Fibroblast of skin of left biceps (primary cell): ENCODE results near the gene COX7A1.
A peak's percentile ranks its signal among the peaks of the same experiment; 100 is the strongest.
"Not testable (repeated sequence)": the region's sequence is repeated elsewhere in the genome, so short reads cannot be mapped to it uniquely, and the experiment has no call there.

Source experiments
- DNase-seq, 2 experiments: peaks; one replicate each; pipeline ENCODE4 v3.0.0-alpha.2; 2013; ENCODE audit warnings: low read depth in 2 of 2

COX7A1 gene

DNA sequence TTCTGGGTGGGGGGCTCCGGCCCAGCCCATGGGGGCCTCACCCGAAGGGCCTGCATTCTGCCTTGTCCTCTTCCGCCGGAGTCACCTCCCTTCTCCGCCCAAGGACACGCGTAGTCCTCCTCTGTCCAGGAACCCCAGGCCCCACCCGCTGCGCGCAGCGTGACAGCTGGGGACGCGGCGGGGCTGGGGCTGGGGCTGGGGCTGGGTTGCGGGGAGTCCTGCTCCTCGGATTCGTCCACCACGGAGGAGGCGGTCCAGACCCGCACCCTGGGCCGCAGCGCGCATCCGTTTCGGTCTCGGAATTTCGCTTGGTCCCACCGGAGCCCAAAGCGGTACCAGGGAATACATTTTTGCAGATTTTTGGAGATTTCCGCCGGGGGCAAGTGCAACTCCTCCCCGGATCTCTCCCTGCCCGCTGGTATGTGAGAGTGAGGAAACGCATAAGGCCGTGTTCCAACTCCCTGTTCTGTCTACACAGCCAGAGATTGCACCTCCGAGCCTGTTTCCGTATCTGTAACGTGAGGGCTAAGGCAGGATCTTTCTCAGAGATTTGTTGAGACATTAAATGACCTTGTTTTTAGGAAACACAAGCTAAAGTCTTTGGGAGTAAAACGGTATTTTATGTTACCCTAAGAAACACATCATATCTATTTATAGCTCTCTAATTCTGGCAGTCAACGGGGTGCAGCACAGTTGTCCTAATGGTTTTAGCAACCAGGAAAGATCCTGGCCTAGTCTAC lies at the start of gene COX7A1:
Gene COX7A1 (minus strand): TSS at position 96 of the 740 bp plus-strand sequence. CDS start 40 bp downstream, at position 56.
- DNase-seq, result no peak

DNA sequence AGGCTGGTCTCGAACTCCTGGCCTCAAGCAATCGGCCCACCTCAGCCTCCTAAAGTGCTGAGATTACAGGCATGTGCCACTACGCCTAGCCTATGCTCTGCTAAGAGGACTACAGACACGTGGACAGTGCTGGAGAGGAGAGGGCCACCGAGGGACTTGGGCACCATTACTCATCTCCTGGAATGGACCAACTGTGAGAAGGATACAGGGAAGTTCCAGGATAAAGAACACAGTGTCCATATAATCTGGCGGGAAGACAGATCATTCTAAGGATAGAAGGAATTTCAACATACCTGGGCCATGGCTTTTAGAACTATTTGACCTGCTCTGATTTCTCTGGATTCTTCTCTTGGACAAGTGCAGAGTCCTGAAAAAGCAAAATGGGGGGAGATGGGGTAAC lies 49.4 kb upstream of the COX7A1 start:
- DNase-seq, result no peak

DNA sequence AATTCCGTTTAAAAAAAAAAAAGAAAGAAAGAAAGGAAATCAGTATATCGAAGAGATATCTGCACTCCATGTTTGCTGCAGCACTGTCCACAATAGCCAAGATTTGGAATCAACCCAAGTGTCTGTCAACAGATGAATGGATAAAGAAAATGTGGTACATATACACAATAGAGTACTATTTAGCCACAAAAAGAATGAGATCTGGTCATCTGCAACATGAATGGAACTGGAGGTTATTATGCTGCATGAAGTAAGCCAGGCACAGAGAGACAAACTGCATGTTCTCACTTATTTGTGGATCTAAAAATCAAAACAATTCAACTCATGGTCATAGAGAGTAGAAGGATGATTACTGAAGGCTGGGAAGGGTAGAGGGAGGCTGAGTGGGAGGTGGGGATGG lies 45.9 kb upstream of the COX7A1 start:
- DNase-seq, result no peak

DNA sequence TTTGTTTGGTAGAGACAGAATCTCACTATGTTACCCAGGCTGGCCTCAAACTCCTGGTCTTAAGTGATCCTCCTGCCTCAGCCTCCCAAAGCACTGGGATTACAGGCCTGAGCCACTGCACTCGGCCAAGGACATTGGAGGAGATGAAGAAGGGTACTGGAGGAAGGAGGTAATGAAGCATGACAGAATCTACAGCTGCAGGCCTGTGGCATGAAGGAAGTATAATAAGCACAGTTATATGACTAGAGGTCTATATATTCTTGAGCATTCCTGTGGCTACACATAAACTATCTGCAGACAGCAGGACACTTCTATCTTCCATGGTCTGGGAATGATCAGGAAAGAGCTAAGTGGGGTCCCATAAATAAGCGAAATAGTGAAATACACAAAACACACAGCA lies 44.0 kb upstream of the COX7A1 start:
- no peak for DNase-seq

DNA sequence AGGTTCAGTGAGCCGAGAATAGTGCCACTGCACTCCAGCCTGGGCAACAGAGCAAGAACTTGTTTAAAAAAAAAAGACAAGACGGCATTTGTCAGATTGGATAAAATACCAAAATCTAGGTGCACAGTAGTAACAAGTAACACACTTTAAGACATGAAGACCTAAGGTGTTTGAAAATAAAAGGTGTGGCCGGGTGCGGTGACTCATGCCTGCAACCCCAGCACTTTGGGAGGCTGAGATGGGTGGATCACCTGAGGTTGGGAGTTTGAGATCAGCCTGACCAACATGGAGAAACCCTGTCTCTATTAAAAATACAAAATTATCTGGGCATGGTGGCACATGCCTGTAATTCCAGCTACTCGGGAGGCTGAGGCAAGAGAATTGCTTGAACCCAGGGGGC lies 34.5 kb upstream of the COX7A1 start:
- DNase-seq, result not testable (repeated sequence)

DNA sequence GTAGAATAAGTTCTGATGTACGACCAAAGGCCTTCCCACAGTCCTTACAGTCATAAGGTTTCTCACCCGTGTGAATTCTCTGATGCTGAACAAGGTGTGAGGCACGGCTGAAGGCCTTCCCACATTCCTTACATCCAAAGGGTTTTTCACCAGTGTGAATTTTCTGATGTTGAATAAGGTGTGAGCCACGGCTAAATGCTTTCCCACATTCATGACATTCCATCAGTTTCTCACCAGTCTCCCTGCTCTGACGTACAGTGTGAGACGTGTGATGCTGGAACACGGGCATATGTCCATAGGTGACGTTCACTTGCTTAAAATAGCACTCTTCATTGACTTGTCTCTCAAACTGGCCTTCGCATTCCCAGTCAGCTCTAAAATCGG lies 31.0 kb upstream of the COX7A1 start:
- no peak for DNase-seq

DNA sequence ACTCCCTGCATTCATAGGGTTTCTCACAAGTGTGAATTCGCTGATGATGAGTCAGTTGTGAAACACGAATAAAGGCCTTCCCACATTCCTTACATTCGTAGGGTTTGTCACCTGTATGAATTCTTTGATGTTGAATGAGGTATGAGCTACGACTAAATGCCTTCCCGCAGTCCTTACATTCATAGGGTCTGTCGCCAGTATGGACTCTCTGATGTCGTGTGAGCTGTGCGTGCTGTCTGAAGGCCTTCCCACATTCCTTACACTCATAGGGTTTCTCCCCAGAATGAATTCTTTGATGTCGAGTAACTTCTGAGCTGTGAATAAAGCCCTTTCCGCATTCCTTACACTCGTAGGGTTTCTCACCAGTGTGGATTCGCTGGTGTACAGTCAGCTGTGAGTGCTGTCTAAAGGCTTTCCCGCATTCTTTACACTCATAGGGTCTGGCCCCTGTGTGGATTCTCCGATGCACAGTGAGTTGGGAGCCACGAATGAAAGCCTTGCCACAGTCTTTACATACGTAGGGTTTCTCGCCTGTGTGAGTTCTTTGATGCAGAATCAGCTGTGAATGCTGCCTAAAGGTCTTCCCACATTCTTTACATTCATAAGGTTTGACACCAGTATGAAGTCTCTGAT lies 30.5 kb upstream of the COX7A1 start:
- DNase-seq, result peak; percentile 66 to 73

DNA sequence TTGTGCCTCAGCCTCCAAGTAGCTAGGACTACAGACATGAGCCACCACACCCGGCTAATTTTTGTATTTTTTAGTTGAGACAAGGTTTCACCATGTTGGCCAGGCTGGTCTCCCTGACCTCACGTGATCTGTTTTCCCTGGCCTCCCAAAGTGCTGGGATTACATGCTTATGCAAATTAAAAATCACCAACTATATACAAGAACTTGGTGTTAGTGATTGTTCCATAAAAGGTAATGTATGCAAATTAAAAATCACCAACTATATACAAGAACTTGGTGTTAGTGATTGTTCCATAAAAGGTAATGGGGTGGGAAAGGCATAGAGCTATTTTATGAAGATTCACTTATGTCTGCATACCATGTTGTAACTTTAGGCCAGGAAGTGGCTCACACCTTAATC lies 26.8 kb upstream of the COX7A1 start:
- DNase-seq, result not testable (repeated sequence)

DNA sequence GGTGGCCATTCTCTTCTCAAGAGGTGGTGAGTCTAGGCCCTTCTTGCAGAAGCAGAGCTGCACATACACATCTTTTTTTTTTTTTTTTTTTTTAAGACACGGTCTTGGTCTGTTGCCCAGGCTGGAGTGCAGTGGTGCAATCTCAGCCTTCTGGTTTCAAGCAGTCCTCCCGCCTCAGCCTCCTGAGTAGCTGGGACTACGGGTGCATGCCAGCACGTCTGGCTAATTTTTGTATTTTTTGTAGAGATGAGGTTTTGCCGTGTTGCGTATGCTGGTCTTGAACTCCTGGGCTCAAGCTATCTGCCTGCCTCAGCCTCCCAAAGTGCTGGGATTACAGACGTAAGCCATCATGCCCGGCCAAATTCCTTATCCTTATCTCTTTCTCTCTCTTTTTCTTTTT lies 21.6 kb upstream of the COX7A1 start:
- DNase-seq, result not testable (repeated sequence)

DNA sequence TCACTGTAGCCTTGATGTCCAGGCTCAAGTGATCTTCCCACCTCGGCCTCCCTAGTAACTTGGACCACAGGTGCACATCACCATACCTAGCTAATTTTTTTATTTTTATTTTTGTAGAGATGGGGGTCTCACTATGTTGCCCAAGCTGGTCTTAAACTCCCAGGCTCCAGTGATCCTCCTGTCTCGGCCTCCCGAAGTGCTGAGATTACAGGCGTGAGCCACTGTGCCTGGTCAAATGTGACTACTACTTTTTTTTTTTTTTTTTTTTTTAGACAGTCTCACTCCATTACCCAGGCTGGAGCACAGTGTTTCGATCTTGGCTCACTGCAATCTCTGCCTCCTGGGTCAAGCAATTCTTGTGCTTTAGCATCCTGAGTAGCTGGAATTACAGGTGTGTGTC lies 20.6 kb upstream of the COX7A1 start:
- no peak for DNase-seq

DNA sequence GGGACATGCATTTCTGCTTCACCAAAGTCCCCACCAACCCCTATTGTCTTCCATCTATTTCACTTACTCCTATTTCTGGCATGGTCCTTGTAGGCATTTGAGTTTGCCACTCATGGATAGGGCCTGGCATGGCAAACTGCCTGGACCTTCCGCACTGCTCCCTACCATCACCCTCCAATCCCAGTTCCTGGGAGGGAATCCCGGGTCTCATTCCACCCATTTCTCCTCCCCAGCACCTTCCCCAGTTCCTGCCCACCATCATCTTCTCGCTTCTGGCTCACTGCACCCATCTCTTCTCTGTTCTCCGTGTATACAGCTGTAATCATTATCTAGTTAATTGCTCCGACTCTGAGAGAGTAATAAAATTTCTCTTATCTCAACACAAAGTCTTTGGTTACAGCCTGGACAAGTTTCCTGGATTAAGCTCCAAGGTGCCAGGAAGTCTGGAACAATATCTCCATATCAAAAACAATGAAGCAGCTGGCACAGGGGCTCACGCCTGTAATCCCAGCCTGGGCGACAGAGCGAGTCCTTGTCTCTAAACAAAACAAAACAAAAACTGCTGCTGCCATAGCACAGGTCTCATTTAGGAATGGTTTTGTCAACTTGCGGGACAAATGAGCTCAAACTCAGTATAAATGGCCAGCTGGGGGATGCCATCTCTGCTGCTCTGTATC lies 17.0 kb upstream of the COX7A1 start:
- no peak for DNase-seq

DNA sequence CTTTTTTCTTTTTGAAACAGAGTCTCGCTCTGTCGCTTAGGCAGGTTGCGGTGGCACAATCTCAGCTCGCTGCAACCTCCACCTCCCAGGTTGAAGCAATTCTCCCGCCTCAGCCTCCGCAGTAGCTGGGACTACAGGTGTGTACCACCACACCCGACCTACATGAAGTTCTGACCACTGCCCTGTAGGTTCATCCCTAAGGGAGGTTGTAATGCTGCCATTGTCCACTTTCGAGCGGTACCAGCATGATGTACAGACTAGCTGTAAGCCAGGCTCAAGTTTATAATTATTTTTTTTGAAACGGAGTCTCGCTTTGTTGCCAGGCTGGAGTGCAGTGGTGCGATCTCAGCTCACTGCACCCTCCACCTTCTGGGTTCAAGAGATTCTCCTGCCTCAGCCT lies 11.6 kb upstream of the COX7A1 start:
- DNase-seq, result no peak

DNA sequence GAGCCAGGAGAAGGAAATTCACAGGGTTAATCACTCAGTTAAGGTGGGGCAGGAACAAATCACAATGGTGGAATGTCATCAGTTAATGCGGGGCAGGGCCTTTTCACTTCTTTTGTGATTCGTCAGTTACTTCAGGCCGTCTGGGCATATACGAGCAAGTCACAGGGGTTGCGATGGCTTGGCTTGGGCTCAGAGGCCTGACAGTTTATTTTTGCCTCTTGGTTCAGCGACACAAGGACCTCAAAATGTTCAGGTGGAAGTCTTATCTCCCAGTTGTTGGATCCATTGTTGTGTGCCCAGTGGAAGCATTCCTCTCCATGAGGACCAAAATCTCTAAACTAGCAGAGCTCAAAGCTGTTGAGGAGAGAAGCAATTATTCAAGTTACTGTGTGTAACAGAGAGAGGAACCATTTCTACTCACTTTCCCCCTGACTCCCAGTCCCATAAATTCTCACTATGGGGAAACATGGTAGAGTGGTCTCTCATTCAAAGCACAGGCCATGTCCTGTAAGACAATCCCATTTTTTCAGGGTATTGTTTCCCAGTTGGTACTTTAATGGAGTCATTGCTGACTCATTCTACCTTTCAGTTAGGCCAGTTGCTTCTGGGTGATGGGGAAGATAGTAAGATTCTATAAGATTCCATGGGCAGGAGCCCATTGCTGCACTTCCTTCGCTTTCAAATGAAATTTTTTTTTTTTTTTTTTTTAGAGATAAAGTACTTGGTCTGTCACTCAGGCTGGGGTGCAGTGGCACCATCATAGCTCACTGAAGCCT lies 8.8 kb upstream of the COX7A1 start:
- DNase-seq, result no peak

DNA sequence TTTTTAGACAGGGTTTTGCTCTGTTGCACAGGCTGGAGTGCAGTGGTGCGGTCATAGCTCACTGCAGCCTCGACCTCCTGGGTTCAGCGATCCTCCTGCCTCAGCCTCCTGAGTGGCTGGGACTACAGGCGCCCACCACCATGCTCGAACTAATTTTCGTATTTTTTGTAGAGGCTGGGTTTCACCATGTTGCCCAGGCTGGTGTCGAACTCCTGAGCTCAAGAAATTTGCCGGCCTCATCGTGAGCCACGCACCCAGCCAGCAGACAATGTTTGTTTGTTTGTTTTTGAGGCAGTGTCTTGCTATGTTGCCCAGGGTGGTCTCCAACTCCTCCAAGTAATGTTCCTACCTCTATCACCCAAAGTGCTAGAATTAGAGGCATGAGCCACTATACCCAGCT lies 879 bp upstream of the COX7A1 start:
- DNase-seq, result no peak

DNA sequence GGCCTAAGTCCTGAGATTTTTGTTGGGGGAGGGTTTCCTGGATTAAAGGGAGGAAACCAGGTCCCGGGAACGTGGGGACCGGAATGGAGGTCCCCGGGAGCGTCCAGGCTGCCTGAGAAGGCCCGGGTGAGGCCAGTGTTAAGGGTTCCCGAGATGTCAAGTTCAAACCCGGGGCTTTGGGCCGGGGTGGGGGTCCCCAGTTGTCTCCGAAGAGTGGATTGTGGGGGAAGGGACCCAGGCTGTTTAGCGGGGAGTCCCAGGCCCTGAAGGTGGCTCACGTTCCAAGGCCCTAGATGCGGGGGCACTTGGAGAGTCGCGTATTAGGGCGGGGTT lies 262 bp downstream of the COX7A1 start:
- DNase-seq, result no peak

DNA sequence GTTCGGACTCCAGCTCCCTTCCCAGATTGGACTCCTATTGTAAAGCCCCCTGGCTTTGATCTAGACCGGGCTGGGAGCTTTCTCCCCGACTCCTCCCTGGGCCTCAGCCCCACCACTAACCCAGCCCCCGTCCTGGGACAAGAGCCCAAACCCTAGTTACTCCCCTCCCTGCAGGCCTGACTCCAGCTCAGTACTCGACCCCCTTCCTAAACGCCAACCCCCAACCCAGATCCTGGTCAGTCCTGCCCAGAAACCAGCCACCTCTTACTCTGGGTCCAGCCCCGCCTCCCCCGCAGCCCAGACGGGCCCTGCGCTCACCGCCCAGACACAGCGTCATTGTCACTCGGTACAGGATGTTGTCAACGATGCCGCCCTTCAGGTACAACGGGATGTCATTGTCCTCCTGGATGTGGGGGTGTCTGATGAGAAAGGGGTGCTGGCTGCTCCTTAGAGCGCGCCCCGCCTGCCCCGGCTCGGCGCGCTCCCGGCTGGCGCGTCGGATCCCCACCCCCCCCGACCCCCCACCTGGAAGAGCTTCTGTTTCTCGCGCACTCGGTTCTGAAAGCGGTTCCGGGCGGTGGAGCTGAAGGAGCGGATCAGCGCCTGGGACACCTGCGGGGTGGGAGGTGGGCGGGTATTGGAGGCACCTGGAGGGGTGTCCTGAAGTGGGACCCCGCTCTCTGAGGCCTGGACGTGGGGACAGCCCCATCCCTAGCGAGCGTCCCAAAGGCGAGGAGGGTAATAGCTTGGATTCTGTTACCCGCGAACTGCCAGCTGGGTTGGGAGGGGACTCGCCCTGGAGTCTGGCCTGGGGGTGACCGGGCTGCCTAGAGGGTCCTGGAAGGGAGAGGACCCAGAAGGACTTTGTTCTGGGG lies 866 bp downstream of the COX7A1 start:
- no peak for DNase-seq

DNA sequence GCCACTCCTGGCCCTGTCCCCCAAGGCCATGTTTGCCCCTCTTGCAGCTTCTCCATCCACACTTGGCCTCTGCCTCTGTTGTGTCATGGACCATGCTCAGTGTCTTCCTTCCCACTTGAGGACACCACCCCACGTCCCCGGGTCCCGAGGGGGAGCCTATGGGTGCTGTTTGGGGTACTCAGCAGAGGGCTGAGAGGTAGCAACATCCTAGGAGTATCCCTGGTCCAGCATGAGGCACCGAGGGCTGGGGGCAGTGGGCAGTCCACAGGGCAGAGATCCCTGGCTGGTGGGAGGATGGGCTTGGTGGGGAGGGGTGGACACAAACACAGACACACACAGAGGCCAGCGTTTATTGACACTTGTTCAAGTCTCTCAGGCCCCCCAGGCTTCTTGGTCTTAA lies 1.7 kb downstream of the COX7A1 start:
- no peak for DNase-seq

DNA sequence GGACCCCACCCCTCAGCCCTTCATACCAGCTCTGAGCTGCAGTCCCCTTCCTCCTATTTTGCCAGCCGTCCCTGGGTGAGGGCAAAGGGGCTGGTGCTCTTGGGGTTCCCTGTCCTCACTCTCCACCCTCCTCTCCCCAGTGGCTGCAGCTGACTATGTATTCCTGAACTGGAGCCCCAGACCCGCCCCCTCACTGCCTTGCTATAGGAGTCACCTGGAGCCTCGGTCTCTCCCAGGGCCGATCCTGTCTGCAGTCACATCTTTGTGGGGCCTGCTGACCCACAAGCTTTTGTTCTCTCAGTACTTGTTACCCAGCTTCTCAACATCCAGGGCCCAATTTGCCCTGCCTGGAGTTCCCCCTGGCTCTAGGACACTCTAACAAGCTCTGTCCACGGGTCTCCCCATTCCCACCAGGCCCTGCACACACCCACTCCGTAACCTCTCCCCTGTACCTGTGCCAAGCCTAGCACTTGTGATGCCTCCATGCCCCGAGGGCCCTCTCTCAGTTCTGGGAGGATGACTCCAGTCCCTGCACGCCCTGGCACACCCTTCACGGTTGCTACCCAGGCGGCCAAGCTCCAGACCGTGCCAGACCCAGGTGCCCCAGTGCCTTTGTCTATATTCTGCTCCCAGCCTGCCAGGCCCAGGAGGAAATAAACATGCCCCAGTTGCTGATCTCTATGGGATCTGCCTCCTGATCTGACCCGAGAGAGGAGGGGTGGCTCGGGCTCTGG lies 2.4 kb downstream of the COX7A1 start:
- no peak for DNase-seq

DNA sequence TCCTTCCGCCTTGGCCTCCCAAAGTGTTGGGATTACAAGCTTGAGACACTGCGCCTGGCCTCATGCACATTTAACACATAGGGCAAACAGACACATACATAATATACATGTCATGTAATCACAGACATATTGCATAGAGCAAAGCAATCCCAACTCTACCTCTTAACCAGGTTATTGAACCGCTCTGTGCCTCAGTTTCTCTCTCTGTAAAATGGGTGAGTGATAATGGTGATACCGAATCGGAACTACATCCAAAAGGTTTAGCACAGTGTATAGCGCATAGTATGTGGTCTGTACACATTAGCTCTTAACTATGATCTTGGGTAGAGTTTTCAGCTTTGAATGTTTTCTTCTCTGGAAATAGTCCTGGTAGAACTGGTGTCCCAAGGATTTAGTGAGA lies 7.6 kb downstream of the COX7A1 start:
- no peak for DNase-seq

DNA sequence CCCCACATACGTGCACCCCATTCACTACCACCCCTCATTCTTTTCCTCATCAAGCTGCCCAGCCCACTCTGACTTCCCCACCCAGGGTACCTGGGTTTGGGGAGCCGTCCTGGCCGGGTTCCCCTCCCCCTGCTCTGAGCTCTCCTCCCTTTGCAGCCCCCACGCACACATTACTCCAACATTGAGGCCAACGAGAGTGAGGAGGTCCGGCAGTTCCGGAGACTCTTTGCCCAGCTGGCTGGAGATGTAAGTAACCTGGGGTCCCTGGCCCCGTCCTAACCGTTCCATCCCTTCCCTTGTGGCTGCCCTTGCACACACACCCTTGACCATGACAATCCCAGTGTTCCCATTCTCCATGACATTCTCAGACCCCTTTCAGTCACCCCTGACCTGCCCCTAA lies 9.8 kb downstream of the COX7A1 start:
- no peak for DNase-seq

DNA sequence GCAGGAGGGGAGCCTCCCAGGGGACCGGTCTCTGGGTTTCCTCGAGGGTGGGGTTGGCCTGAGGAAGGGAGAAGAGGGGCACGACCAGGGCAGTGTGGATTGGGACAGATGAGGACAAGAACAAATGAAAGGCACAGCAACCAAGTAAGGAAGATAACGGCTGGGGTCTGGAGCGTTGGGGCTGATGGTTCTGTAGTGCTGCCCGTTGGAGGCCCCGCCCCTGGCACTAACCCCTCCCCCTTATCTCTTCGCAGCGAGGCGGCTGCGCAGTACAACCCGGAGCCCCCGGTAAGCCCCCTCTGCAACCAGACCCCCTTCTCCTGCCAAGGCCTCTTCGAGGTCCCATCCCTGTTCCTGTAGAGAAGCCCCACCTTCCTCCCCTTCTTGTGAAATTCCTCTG lies 10.2 kb downstream of the COX7A1 start:
- no peak for DNase-seq
